GM12874 (cell line): ENCODE measurements around the gene SESTD1.

Source experiments
- CTCF ChIP-seq: IDR thresholded peaks from 2 replicates; pipeline ENCODE4 v1.5.1; 2011; ENCODE audit warnings: low read depth, mild to moderate bottlenecking, control low read depth, low read length, moderate library complexity; ENCODE audit not compliant: insufficient read depth

The SESTD1 gene, protein sequence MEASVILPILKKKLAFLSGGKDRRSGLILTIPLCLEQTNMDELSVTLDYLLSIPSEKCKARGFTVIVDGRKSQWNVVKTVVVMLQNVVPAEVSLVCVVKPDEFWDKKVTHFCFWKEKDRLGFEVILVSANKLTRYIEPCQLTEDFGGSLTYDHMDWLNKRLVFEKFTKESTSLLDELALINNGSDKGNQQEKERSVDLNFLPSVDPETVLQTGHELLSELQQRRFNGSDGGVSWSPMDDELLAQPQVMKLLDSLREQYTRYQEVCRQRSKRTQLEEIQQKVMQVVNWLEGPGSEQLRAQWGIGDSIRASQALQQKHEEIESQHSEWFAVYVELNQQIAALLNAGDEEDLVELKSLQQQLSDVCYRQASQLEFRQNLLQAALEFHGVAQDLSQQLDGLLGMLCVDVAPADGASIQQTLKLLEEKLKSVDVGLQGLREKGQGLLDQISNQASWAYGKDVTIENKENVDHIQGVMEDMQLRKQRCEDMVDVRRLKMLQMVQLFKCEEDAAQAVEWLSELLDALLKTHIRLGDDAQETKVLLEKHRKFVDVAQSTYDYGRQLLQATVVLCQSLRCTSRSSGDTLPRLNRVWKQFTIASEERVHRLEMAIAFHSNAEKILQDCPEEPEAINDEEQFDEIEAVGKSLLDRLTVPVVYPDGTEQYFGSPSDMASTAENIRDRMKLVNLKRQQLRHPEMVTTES

GRCh38 chr2:179264368-179265081 is at the start of gene SESTD1:
Gene SESTD1, minus strand, starts transcription at chr2:179264832. Its CDS starts 72,991 bp downstream, at chr2:179191841.
- no peak for TF ChIP-seq CTCF

DNA sequence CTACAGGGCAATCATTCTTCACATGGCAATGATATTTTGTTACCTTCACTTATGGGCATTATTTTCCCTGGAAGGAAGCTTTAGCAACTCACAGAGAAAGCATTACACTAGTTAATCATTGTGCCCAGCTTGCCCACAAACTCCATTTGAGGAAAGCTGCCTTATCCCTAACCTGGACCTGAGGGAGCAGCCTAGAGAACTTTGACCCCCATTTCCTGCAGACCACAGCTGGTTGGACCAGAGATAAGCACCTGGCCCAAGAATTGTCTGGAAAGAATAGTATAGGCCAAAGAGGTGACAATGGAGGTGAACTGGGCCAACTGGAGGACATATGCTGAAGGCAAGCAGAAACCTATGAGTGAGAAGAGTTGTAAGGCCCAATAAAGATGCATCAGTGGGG is 48.4 kb upstream of the SESTD1 start:
- TF ChIP-seq CTCF: no peak

- TF ChIP-seq CTCF: no peak
Measured at GRCh38 chr2:179311101-179311500, 46.5 kb upstream of the SESTD1 start.

- TF ChIP-seq CTCF: no peak
Measured at GRCh38 chr2:179307616-179308371, 43.2 kb upstream of the SESTD1 start.

DNA sequence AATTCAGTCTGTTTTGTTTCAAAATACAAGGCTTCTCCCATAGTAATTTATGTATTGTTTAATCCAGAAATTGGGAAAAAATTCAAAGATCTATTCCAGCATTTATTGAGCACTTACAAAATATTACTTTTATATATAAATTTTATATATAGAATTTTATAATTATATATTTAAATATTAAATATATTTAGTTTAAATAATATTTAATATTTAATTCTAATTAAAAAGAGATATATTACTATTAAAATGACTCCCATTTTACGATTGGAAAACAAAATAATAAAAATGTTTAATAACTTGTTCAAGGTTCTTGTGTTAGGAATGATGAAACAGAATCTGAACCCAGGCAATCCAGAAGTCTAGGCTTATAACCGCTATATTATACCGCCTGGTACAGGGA is 40.5 kb upstream of the SESTD1 start:
- no peak for TF ChIP-seq CTCF

DNA sequence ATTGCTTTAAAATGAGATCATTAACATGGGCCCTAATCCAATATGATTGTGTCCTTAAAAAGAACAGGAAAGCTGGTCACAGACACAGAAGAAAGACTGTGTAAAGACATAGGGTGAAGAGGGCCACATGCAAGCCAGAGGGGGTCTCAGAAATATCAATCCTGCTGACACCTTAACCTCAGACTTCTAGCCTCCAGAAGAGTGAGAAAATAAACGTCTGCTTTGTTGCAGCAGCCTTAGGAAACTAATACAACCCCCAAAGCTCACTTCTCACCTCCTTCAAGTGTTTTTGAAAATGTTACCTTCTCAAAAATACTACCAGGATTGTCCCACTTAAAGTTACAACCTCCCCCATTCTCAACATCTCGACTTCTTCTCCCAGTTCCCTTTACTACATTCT is 39.8 kb upstream of the SESTD1 start:
- TF ChIP-seq CTCF: no peak
